Superior temporal gyrus (tissue), 1 donor: Measurements from ENCODE around the gene AOPEP.

Source experiments
- DNase-seq: peaks from one replicate; pipeline ENCODE4 v3.0.0-alpha.2; 2016; ENCODE audit errors: extremely low spot score

AOPEP gene

DNA sequence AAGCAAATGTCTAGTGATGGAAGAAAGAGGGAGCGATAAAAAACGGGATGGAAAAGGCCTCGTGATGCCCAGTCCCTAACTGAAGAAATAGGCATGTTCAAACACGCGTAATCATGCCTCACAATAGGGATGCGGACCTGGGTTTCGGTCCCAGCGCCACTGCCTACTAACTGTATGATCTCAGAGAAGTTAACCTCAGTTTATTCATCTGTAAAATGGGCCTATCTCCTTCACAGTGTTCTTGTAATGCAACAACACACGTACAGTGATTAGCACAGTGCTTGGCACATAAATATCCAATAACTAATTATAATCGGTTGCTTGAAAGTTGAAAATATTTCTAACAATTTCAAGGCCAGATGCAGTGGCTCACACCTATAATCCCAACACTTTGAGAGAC is 409.3 kb downstream of the AOPEP start:
- DNase-seq = no peak
